ENCODE measurements around the gene CTDSPL. TPM values are rescaled to one million over a fixed set of nuclear protein-coding genes. Genes with fewer than 3 reads are reported as not detected.

Gene CTDSPL
- total and polyA plus RNA-seq, 10 of the 15 experiments (the other 5 are each of a cell fraction or from before 2014, with no cell fraction given): 0.05 to 0.51 (median 0.18) TPM; not detected in 6

DNA sequence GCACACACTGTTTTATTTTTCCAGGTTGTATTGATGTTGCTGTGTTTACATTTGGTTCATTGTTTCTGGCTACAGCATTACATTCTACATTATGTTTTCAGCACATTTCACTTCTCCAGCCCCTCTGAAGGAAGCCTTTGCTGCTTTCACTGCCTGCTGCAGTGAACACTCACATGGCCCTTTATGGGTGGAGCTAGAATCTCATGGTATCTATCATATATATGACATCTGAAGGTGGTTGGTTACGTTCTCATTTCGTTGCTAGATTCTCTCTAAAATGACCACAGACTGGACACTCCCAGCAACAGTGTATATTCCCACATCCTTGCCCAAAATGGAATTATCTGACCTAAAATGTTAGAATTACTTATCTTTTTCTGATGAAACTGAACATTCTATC, 35.2 kb upstream of the CTDSPL start:
- Histone ChIP-seq H3K9me3 (replicated peaks; ENCODE audit: control insufficient read depth, insufficient read depth, low read length) (no peaks in the 10 kb centered on the region), H3K36me3 (ENCODE audit: control insufficient read depth in 2 of 2, insufficient read depth in 2 of 2, low read length in 1 of 2) (no peaks in the 10 kb centered on the region), H3K4me1 (ENCODE audit: control insufficient read depth, insufficient read depth, low read length) (no peaks in the 10 kb centered on the region), H3K27ac (ENCODE audit: control insufficient read depth, insufficient read depth) (no peak overlapping the region), H3K9ac (ENCODE audit: control insufficient read depth, insufficient read depth, low read length) (no peak overlapping the region), H3K79me2 (ENCODE audit: control insufficient read depth, insufficient read depth, low read length) (no peaks in the 10 kb centered on the region), H3K4me2 (ENCODE audit: control insufficient read depth, insufficient read depth) (no peak overlapping the region), H2AFZ (ENCODE audit: control insufficient read depth, low read depth, low read length) (no peak overlapping the region), H3K4me3 (no peak overlapping the region), H4K20me1 (ENCODE audit: control insufficient read depth, insufficient read depth) (no peaks in the 10 kb centered on the region), H3K27me3 (replicated peaks in 1 of 2; ENCODE audit: control insufficient read depth in 2 of 2, insufficient read depth in 2 of 2, low read length in 1 of 2) (0 out of 4 replicates have a peak, but pooled peaks cover 0 to 2% of the 10 kb centered on the region in 2 experiments)
- ChIA-PET POLR2A (no interaction called here), CTCF (no interaction called here), SMC1A (ENCODE audit: uncharacterized antibody, unreplicated experiment) (interaction anchor here (1.7 kb wide), 1 partner anchor 10 kb away, joined by 4 read pairs; no protein-coding TSS in a partner anchor), RAD21 (ENCODE audit: unreplicated experiment) (no interaction called here)
- intact Hi-C loops (cut with micrococcal nuclease; ENCODE audit: unreplicated experiment): no loop called here
- DNase-seq (ENCODE audit: low read depth, low spot score): no peak
- TF ChIP-seq TCF12 (IDR thresholded peaks at IDR 0.05; ENCODE audit: low read depth, low read length) (no peak), EP300 (IDR thresholded peaks at IDR 0.05; ENCODE audit: borderline replicate concordance in 1 of 2, control insufficient read depth in 1 of 2, low read depth in 2 of 2, low read length in 2 of 2) (no peak), PAX5 (IDR thresholded peaks at IDR 0.05; ENCODE audit: borderline replicate concordance, low read depth, low read length) (no peak), ZNF217 (IDR thresholded peaks at IDR 0.05) (no peak)
- TF ChIP-seq, protein P1, sequence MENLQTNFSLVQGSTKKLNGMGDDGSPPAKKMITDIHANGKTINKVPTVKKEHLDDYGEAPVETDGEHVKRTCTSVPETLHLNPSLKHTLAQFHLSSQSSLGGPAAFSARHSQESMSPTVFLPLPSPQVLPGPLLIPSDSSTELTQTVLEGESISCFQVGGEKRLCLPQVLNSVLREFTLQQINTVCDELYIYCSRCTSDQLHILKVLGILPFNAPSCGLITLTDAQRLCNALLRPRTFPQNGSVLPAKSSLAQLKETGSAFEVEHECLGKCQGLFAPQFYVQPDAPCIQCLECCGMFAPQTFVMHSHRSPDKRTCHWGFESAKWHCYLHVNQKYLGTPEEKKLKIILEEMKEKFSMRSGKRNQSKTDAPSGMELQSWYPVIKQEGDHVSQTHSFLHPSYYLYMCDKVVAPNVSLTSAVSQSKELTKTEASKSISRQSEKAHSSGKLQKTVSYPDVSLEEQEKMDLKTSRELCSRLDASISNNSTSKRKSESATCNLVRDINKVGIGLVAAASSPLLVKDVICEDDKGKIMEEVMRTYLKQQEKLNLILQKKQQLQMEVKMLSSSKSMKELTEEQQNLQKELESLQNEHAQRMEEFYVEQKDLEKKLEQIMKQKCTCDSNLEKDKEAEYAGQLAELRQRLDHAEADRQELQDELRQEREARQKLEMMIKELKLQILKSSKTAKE (IDR thresholded peaks at IDR 0.05; ENCODE audit: low read depth, poor library complexity, severe bottlenecking): no peak
- TF ChIP-seq, protein P2, sequence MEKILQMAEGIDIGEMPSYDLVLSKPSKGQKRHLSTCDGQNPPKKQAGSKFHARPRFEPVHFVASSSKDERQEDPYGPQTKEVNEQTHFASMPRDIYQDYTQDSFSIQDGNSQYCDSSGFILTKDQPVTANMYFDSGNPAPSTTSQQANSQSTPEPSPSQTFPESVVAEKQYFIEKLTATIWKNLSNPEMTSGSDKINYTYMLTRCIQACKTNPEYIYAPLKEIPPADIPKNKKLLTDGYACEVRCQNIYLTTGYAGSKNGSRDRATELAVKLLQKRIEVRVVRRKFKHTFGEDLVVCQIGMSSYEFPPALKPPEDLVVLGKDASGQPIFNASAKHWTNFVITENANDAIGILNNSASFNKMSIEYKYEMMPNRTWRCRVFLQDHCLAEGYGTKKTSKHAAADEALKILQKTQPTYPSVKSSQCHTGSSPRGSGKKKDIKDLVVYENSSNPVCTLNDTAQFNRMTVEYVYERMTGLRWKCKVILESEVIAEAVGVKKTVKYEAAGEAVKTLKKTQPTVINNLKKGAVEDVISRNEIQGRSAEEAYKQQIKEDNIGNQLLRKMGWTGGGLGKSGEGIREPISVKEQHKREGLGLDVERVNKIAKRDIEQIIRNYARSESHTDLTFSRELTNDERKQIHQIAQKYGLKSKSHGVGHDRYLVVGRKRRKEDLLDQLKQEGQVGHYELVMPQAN (conservative IDR thresholded peaks at IDR 0.05): no peak
- TF ChIP-seq, protein P3, sequence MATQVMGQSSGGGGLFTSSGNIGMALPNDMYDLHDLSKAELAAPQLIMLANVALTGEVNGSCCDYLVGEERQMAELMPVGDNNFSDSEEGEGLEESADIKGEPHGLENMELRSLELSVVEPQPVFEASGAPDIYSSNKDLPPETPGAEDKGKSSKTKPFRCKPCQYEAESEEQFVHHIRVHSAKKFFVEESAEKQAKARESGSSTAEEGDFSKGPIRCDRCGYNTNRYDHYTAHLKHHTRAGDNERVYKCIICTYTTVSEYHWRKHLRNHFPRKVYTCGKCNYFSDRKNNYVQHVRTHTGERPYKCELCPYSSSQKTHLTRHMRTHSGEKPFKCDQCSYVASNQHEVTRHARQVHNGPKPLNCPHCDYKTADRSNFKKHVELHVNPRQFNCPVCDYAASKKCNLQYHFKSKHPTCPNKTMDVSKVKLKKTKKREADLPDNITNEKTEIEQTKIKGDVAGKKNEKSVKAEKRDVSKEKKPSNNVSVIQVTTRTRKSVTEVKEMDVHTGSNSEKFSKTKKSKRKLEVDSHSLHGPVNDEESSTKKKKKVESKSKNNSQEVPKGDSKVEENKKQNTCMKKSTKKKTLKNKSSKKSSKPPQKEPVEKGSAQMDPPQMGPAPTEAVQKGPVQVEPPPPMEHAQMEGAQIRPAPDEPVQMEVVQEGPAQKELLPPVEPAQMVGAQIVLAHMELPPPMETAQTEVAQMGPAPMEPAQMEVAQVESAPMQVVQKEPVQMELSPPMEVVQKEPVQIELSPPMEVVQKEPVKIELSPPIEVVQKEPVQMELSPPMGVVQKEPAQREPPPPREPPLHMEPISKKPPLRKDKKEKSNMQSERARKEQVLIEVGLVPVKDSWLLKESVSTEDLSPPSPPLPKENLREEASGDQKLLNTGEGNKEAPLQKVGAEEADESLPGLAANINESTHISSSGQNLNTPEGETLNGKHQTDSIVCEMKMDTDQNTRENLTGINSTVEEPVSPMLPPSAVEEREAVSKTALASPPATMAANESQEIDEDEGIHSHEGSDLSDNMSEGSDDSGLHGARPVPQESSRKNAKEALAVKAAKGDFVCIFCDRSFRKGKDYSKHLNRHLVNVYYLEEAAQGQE (IDR thresholded peaks at IDR 0.05; ENCODE audit: low read depth, low read length): no peak
- TF ChIP-seq, protein P4, sequence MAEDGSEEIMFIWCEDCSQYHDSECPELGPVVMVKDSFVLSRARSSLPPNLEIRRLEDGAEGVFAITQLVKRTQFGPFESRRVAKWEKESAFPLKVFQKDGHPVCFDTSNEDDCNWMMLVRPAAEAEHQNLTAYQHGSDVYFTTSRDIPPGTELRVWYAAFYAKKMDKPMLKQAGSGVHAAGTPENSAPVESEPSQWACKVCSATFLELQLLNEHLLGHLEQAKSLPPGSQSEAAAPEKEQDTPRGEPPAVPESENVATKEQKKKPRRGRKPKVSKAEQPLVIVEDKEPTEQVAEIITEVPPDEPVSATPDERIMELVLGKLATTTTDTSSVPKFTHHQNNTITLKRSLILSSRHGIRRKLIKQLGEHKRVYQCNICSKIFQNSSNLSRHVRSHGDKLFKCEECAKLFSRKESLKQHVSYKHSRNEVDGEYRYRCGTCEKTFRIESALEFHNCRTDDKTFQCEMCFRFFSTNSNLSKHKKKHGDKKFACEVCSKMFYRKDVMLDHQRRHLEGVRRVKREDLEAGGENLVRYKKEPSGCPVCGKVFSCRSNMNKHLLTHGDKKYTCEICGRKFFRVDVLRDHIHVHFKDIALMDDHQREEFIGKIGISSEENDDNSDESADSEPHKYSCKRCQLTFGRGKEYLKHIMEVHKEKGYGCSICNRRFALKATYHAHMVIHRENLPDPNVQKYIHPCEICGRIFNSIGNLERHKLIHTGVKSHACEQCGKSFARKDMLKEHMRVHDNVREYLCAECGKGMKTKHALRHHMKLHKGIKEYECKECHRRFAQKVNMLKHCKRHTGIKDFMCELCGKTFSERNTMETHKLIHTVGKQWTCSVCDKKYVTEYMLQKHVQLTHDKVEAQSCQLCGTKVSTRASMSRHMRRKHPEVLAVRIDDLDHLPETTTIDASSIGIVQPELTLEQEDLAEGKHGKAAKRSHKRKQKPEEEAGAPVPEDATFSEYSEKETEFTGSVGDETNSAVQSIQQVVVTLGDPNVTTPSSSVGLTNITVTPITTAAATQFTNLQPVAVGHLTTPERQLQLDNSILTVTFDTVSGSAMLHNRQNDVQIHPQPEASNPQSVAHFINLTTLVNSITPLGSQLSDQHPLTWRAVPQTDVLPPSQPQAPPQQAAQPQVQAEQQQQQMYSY (CRISPR knock-in tag; IDR thresholded peaks at IDR 0.05): no peak
- no TSS peak for BruUV-seq (replicated peaks)
- WGBS (ENCODE audit: insufficient coverage, insufficient replicate concordance, low lambda C conversion rate, missing lambda C conversion rate): 13% methylated on average over 2 of the region's 2 CpGs
- in situ Hi-C loops (cut with MboI): no loop called here
- ATAC-seq: no peak
- no peak for FAIRE-seq

Measured in GM12878 (cell line).